IMR-90 (cell line): ENCODE results near the gene STXBP6. TPM values are rescaled to one million over a fixed set of nuclear protein-coding genes. Genes with fewer than 3 reads are reported as not detected.

Experiments used
- ATAC-seq: fragments of 200-7000 bp; cut with Tn5 transposase; 2 replicates; pipeline ENCODE4 v1.9.1; 2020; ENCODE audit warnings: low read depth, mild to moderate bottlenecking, moderate library complexity
- BruUV-seq: library from RNA; stranded (reverse); fragments of 400-500 nt; replicated peaks from 2 replicates; lab custom pipeline; 2021; lab: Mats Ljungman, UMichigan
- CTCF ChIA-PET: fragments of 300-600 bp; formaldehyde crosslinking; extraction: SDS; loops from one replicate; lab custom pipeline; 2021; ENCODE audit warnings: antibody characterized with exemption; lab: Yijun Ruan, JAX
- POLR2A ChIA-PET: fragments of 300-600 bp; sonication (Branson Sonifier 250); formaldehyde crosslinking; loops from one replicate; lab custom pipeline; 2022; ENCODE audit warnings: antibody characterized with exemption; ENCODE audit not compliant: unreplicated experiment; lab: Charles Lee
- DNase-seq: peaks from one replicate; pipeline ENCODE4 v3.0.0; 2013
- H2AFZ ChIP-seq: replicated peaks from 2 replicates; pipeline ENCODE3; 2013; ENCODE audit warnings: low read length, mild to moderate bottlenecking; ENCODE audit not compliant: poor library complexity
- H2AK5ac ChIP-seq: 2 replicates; pipeline ENCODE4 v1.6.1; 2013; ENCODE audit warnings: low read depth, low read length, inconsistent platforms
- H2AK9ac ChIP-seq: replicated peaks from 2 replicates; pipeline ENCODE3; 2013; ENCODE audit warnings: mild to moderate bottlenecking, low read depth, low read length, moderate library complexity; ENCODE audit not compliant: poor library complexity
- H2BK120ac ChIP-seq: 2 replicates; pipeline ENCODE4 v1.6.1; 2013; ENCODE audit warnings: low read depth, low read length, inconsistent platforms
- H2BK15ac ChIP-seq: 3 replicates; pipeline ENCODE4 v1.6.1; 2013; ENCODE audit warnings: low read depth, low read length, inconsistent platforms
- H2BK20ac ChIP-seq: 2 replicates; pipeline ENCODE4 v1.6.1; 2013; ENCODE audit warnings: low read depth, mild to moderate bottlenecking, inconsistent platforms, low read length, moderate library complexity
- H2BK5ac ChIP-seq: 2 replicates; pipeline ENCODE4 v1.6.1; 2013; ENCODE audit warnings: mild to moderate bottlenecking, low read depth, low read length, inconsistent platforms; ENCODE audit not compliant: poor library complexity, severe bottlenecking
- H3K14ac ChIP-seq: replicated peaks from 2 replicates; pipeline ENCODE4 v1.6.1; 2013; ENCODE audit warnings: low read depth, low read length, inconsistent platforms
- H3K18ac ChIP-seq: 2 replicates; pipeline ENCODE4 v1.6.1; 2013; ENCODE audit warnings: low read depth, low read length, control low read depth
- H3K23ac ChIP-seq: 2 replicates; pipeline ENCODE4 v1.6.1; 2013; ENCODE audit warnings: low read depth, low read length, inconsistent platforms
- H3K27ac ChIP-seq: 2 replicates; pipeline ENCODE4 v1.5.1; 2013; ENCODE audit warnings: mild to moderate bottlenecking, control low read depth, low read length; ENCODE audit not compliant: insufficient read depth
- H3K27me3 ChIP-seq: 2 replicates; pipeline ENCODE4 v1.6.1; 2013; ENCODE audit warnings: low read length; ENCODE audit not compliant: control insufficient read depth, insufficient read depth
- H3K36me3 ChIP-seq: 2 replicates; pipeline ENCODE4 v1.6.1; 2013; ENCODE audit warnings: low read length, mixed read lengths; ENCODE audit not compliant: control insufficient read depth, insufficient read depth
- H3K4ac ChIP-seq: 2 replicates; pipeline ENCODE4 v1.6.1; 2013; ENCODE audit warnings: low read depth, low read length, inconsistent platforms
- H3K4me1 ChIP-seq: 2 replicates; pipeline ENCODE4 v1.6.1; 2013; ENCODE audit warnings: low read length, mixed read lengths; ENCODE audit not compliant: control insufficient read depth, insufficient read depth
- H3K4me2 ChIP-seq: 2 replicates; pipeline ENCODE4 v1.6.1; 2013; ENCODE audit warnings: low read depth, mild to moderate bottlenecking, control low read depth, low read length, moderate library complexity
- H3K4me3 ChIP-seq: 2 replicates; pipeline ENCODE4 v1.5.1; 2013; ENCODE audit warnings: low read depth, mild to moderate bottlenecking, control low read depth, low read length, moderate library complexity; ENCODE audit not compliant: insufficient read depth
- H3K56ac ChIP-seq: 2 replicates; pipeline ENCODE4 v1.6.1; 2013; ENCODE audit warnings: low read length, inconsistent platforms; ENCODE audit not compliant: insufficient read depth; ENCODE audit errors: extremely low read depth
- H3K79me1 ChIP-seq, 2 experiments: 2 replicates each; pipeline ENCODE4 v1.6.1; 2013; ENCODE audit warnings: low read length in 2 of 2, inconsistent platforms in 1 of 2, low read depth in 1 of 2
- H3K9ac ChIP-seq: 2 replicates; pipeline ENCODE4 v1.6.1; 2013; ENCODE audit warnings: low read depth, low read length, control low read depth
- H3K9me1 ChIP-seq: 2 replicates; pipeline ENCODE4 v1.6.1; 2013; ENCODE audit warnings: low read length, inconsistent platforms; ENCODE audit not compliant: insufficient read depth
- H3K9me3 ChIP-seq: 2 replicates; pipeline ENCODE4 v1.6.1; 2013; ENCODE audit warnings: low read length; ENCODE audit not compliant: control insufficient read depth, insufficient read depth
- H4K20me1 ChIP-seq: 2 replicates; pipeline ENCODE4 v1.6.1; 2013; ENCODE audit warnings: low read length, inconsistent platforms; ENCODE audit not compliant: insufficient read depth
- H4K5ac ChIP-seq: 2 replicates; pipeline ENCODE4 v1.6.1; 2013; ENCODE audit warnings: mild to moderate bottlenecking, low read depth, low read length, control low read depth
- H4K8ac ChIP-seq, 2 experiments: 2 replicates each; pipeline ENCODE4 v1.6.1; 2013; ENCODE audit warnings: low read depth in 2 of 2, low read length in 2 of 2, control low read depth in 1 of 2, inconsistent platforms in 1 of 2
- H4K91ac ChIP-seq: 2 replicates; pipeline ENCODE4 v1.6.1; 2013; ENCODE audit warnings: low read depth, low read length, inconsistent platforms; ENCODE audit not compliant: insufficient read depth
- MAFK ChIP-seq: IDR thresholded peaks from 2 replicates; pipeline ENCODE4 v1.6.1; 2012; ENCODE audit warnings: low read depth, low read length, improper control_type of control experiment
- MXI1 ChIP-seq: IDR thresholded peaks from 2 replicates; pipeline ENCODE4 v1.6.1; 2012; ENCODE audit warnings: low read depth, mild to moderate bottlenecking, low read length, moderate library complexity, borderline replicate concordance
- RFX5 ChIP-seq: IDR thresholded peaks from 2 replicates; pipeline ENCODE4 v1.8.0; 2012; ENCODE audit warnings: low read depth, mild to moderate bottlenecking, low read length, moderate library complexity
- WGBS, 2 experiments: methylation state at CpG; one replicate each; pipeline versions ENCODE4 v1.1.5 to v1.1.7; 2013; ENCODE audit warnings: missing lambda C conversion rate in 2 of 2; ENCODE audit not compliant: insufficient read length in 1 of 2; ENCODE audit errors: extremely low coverage in 2 of 2; 5-methylcytosine and 5-hydroxymethylcytosine counted together
- dilution Hi-C: fragments of 300-500 bp; cut with HindIII; formaldehyde crosslinking; loops from one replicate; pipeline ENCODE4 v1.14.3; 2018; ENCODE audit warnings: low sequenced_read_pairs; ENCODE audit not compliant: unreplicated experiment
- in situ Hi-C: fragments of 300-500 bp; cut with MboI; formaldehyde crosslinking; loops from 3 replicates; pipeline ENCODE4 v1.14.3; 2019; ENCODE audit warnings: low sequenced_read_pairs, inconsistent platforms, mixed read lengths
- intact Hi-C: fragments of 100-400 bp; cut with micrococcal nuclease; formaldehyde crosslinking; loops from 2 replicates; pipeline ENCODE4 v1.10.0; 2022
- polyA plus RNA-seq, 3 experiments: library from polyadenylated mRNA; depleted of rRNA; stranded (reverse); fragments of >200 nt; gene quantifications; 2 replicates each; pipeline ENCODE4 v1.2.3, GENCODE V29; 2012; ENCODE audit warnings: low replicate concordance in 1 of 3
- total RNA-seq: library from RNA; depleted of rRNA; stranded (reverse); fragments of >200 nt; gene quantifications from 2 replicates; pipeline ENCODE4 v1.2.3, GENCODE V29; 2012
- TF ChIP-seq, protein P1 (sequence below): conservative IDR thresholded peaks from 2 replicates; pipeline ENCODE4 v1.5.1; 2012; ENCODE audit warnings: mild to moderate bottlenecking, low read depth, low read length, improper control_type of control experiment

The STXBP6 gene
- total and polyA plus RNA-seq, 2 of the 4 experiments (the other 2 are of a cell fraction): 14.2 to 14.3 TPM

DNA sequence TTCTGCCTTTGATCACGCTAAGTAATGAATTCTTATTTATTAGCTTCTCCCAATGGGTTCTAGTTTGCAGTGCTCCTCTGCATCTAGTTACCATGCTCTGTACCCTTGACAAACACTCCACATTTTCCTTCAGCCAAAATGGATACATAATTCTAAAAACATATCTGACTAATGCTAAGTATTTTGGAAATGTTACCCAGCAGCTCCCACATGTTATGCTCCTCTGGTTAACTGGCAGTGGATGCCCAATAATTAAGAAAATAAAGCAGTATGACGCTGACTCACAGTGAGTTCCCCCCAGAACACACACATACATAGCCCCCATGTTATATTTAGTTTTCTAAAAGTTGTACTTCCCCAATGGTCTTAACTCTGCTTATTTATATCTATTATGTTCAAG lies 74.6 kb downstream of the STXBP6 start:
- POLR2A ChIA-PET: no interaction called here
- WGBS, 2 experiments: no CpG with 5 or more reads among the region's 2 CpGs
- intact Hi-C loops: no loop called here

More for the DNA sequence above, 74.6 kb downstream of the STXBP6 start:
- Histone ChIP-seq H3K79me1 (0 out of 4 replicates have a peak, but pooled peaks cover 0 to 3% of the 10 kb centered on the region in 2 experiments), H3K14ac (no peak overlapping the region), H3K18ac (no peak overlapping the region), H3K4me2 (no peak overlapping the region), H4K8ac (no peak overlapping the region), H3K9me1 (no peaks in the 10 kb centered on the region), H3K4me3 (no peak overlapping the region), H4K20me1 (no peaks in the 10 kb centered on the region), H3K4me1 (no peaks in the 10 kb centered on the region; the same call in 1 of the 2 replicates), H3K9me3 (no peaks in the 10 kb centered on the region), H4K5ac (no peak overlapping the region), H3K9ac (no peak overlapping the region), H3K4ac (no peak overlapping the region), H2BK15ac (no peak overlapping the region), H2AK9ac (no peak overlapping the region), H3K36me3 (no peaks in the 10 kb centered on the region), H2BK5ac (no peak overlapping the region), H3K27ac (no peak overlapping the region), H2AFZ (no peak overlapping the region), H3K27me3 (no peaks in the 10 kb centered on the region), H2BK120ac (no peak overlapping the region), H4K91ac (no peak overlapping the region), H2AK5ac (no peak overlapping the region), H2BK20ac (no peak overlapping the region), H3K56ac (no peak overlapping the region), H3K23ac (no peak overlapping the region)
- CTCF ChIA-PET: no interaction called here
- in situ Hi-C loops (no loop called here), dilution Hi-C loops (no loop called here)
- TF ChIP-seq RFX5 (no peak), MAFK (no peak), MXI1 (no peak)
- TF ChIP-seq, protein P1, sequence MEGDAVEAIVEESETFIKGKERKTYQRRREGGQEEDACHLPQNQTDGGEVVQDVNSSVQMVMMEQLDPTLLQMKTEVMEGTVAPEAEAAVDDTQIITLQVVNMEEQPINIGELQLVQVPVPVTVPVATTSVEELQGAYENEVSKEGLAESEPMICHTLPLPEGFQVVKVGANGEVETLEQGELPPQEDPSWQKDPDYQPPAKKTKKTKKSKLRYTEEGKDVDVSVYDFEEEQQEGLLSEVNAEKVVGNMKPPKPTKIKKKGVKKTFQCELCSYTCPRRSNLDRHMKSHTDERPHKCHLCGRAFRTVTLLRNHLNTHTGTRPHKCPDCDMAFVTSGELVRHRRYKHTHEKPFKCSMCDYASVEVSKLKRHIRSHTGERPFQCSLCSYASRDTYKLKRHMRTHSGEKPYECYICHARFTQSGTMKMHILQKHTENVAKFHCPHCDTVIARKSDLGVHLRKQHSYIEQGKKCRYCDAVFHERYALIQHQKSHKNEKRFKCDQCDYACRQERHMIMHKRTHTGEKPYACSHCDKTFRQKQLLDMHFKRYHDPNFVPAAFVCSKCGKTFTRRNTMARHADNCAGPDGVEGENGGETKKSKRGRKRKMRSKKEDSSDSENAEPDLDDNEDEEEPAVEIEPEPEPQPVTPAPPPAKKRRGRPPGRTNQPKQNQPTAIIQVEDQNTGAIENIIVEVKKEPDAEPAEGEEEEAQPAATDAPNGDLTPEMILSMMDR: no peak
- no TSS peak for BruUV-seq
- DNase-seq: no peak
- ATAC-seq: no peak
